Right ventricle myocardium inferior (tissue), 1 donor: Measurements from ENCODE around the gene SIX4. TPM values are rescaled to one million over a fixed set of nuclear protein-coding genes. Genes with fewer than 3 reads are reported as not detected.
"Not testable (repeated sequence)": the region's sequence is repeated elsewhere in the genome, so short reads cannot be mapped to it uniquely, and the experiment has no call there.

ENCODE experiments used
- ATAC-seq: fragments of 200-7000 bp; cut with Tn5 transposase; one replicate; pipeline ENCODE4 v1.9.1; 2020; ENCODE audit warnings: mild to moderate bottlenecking, moderate library complexity
- DNase-seq: peaks from one replicate; pipeline ENCODE4 v3.0.0; 2021; ENCODE audit errors: missing footprints
- intact Hi-C: fragments of 100-400 bp; cut with DNase I; formaldehyde crosslinking; loops from one replicate; pipeline ENCODE4 v1.11.0; 2022
- long read RNA-seq: library from polyadenylated mRNA; unstranded; transcript quantifications from one replicate; pipeline ENCODE4 v2.0.0, GENCODE V29; 2021
- total RNA-seq: library from RNA; stranded (reverse); fragmentation: NEBNext Ultra II Directional; extraction: Animal tissue kit (Norgen Biotek cat#: 25700); gene quantifications from one replicate; pipeline ENCODE4 v1.2.1, GENCODE V29; 2021
- donor health status: DM: no; HTN: yes; CAD: no; lungs with severe emphysema.

SIX4 gene
- total RNA-seq = 1.4 TPM
- long read RNA-seq = 0 reads

DNA sequence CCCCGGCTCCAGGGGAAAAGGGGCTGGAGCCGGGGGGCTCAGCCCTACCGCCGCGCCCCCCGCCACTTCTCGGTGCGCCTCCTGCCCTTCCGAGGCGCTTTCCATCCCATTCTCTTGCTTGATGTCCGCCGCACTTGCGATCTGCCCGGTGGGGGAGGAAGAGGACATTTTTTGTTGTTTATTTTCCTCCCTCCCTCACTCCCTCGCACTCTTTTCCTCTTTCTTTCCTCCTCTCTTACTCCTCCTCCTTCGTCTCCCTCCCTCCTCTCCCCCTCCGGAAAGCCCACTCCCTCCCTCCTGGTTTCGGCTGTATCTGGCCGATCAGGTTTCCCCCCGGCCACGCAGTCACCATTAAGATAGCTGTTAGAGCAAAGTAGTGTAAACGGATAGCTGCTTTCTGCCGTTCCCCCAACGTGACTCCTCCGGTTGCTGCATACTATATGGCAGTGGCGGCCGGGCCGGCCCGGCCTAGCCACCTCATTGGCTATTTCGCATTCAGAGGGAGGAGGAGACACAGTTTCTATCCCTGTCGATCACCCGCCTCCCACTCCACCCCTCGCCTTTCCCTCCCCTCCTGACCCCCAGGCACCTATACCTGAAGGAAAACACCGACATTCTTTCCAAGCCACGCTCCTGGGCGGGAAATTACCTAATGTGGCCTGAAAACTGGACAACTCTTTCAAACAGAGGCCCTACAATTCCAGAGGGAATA lies at the start of gene SIX4:
TSS of gene SIX4 (minus strand) at position 445 of the 712 bp plus-strand sequence. CDS start at position 168, 277 bp downstream.
- peak; percentile 90 for ATAC-seq
- peak; percentile 75 for DNase-seq
- intact Hi-C loops = loop anchor here (5.0 kb wide), 1 partner anchor 258 kb away; the partner anchor contains the start of genes SLC38A6 and TRMT5

DNA sequence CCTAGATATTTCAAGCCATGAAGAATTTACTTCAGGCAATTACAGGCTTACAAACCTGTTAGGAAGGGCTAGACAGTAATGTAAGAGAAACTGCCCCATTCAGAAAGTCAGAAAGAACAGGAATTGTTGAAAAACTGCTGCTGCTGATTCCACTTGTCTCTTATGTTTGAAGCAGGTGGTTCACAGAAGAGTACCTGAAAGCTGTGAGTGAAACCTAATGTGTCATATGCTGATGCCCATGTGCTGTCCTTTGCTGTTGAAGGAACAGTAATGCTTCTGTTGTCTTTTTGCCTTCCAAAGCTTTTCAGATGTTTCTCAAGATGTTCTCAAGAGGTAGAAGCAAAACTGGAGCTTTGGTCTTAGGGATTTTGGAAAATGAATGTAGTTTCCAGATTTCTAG lies 49.4 kb upstream of the SIX4 start:
- intact Hi-C loops = no loop called here
- ATAC-seq = no peak
- DNase-seq = no peak

DNA sequence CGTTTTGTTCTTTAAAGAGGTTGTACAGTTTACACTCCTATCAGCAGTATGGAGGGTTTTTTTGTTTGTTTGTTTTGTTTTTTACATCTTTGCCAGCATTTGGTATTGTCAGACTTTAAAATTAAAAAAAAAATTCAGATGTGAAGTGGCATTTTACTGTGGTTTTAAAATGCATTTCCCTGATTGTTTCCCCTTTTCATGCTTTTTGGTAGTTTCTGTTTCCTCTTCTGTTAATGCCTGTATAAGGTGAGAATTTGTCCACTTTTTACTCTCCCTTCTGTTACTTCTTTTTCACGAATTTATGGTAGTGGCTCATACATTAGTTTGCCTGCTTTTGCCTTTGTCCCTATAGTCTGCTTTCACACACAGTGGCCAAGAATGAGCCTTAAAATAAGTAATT lies 47.0 kb upstream of the SIX4 start:
- no peak for DNase-seq
- intact Hi-C loops = no loop called here

DNA sequence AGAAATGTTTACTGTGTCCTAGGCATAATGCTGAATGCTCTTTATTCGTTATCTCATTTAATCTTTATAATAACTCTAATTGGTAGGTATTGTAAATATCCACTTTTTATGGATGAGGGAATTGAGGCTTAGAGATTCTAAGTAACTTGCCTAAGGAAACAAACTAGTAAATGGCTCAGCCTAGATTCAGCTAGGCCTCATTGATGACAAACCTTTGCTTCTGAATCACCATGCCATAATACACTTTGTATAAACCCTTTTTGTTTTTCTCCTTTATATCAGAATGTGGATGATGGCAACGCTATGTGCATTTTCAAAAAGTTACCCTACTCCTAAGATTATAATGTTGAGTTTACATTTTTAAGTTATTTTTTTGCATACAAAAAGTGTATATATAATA lies 44.5 kb upstream of the SIX4 start:
- DNase-seq (no peak), ATAC-seq (no peak)
- intact Hi-C loops = no loop called here

More for the DNA sequence above, 47.0 kb upstream of the SIX4 start:
- no peak for ATAC-seq

DNA sequence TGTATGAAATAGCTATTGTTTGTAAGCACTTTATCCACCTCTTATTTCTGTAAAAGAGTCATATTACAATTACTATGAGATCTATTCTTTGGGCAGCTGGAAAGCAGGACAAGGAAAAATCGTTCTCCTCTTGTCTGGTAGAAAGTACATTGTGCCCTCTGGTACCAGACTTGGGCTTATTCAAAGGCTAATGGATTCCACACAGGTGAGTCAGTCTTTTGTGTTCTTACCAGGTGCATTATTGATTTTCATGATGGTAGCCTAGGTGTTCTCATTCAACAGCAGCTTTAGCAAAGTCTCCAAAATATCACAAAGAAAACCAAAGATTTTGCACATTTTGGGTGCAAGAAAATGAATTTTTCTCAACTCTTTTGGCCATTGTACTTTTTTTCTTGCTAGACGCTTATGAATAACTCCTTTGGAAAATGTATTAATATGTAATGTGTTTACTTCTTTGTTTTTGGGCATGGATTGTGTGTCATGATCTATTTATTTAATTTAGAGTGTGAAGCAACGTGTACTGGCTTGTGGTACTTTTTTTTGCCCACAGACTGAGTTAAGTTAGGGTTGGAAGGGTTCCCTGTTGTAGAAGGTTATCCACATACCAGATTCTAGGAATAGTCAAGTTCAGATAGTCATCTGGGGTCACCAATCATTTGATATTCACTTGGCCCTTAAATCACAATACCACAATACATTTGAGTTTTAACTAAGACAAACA lies 36.7 kb upstream of the SIX4 start:
- no peak for DNase-seq
- ATAC-seq = no peak
- intact Hi-C loops = no loop called here

DNA sequence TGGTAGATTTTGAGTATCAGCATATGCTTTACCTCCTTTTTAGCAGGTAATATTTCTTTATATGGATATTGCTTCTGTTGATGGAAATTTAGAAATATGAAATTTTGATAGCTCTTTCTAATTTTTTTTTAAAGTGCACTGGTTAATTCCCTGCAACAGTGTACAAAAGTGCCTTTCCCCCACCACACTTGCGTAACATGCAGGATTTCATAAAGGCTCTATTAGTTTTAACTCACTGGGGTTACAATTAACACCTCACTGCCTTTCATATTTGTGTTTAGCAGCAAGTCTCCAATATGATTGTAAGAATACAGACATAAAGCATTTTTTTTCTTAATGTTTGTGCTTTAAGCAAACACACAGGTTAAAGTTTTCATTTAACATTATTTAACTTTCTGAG lies 36.1 kb upstream of the SIX4 start:
- no peak for ATAC-seq
- intact Hi-C loops = no loop called here

DNA sequence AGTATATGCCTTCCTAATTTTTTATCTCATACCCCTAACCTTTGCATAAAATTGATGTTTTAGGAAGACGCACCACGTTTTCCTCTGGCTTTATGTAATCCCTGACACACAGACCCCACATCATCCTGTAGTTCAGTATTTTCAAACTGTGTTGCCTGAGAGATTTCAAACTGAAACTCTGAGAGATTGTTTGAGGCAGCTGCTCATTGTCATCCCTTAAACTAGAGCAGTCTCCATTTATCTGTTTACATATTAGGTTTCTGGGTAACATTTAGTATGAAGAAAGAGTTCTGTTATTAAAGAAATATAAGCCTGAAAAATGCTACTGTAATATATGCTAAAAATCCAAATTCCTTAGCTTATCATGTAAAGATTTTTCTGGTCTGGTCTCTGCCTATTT lies 34.7 kb upstream of the SIX4 start:
- intact Hi-C loops = loop anchor here (10.0 kb wide), 1 partner anchor 96 kb away; no protein-coding TSS in a partner anchor
- ATAC-seq = no peak

More for the DNA sequence above, 36.1 kb upstream of the SIX4 start:
- DNase-seq = no peak

DNA sequence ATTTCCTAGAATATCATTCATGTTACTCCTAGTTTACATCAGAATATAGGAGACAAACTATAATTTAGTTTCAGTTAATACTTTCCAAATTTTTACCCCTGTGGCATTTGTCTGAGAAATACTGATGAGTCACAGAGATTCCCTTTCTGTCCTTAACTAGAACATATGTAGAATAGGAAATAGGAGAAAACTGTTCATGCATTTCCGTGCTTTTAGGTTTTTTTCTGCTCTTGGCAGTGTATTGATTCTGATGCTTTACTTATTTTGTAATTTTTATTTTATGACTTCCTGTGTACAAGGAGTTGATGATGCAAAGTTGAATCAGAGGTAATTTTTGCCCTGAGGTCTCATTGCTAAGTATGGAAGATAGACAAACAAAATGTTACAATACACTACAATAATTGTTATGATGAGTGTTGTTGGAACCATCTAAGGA lies 33.4 kb upstream of the SIX4 start:
- intact Hi-C loops = loop anchor here (10.0 kb wide), 1 partner anchor 97 kb away; no protein-coding TSS in a partner anchor
- DNase-seq (no peak), ATAC-seq (no peak)

More for the DNA sequence above, 34.7 kb upstream of the SIX4 start:
- DNase-seq = no peak

DNA sequence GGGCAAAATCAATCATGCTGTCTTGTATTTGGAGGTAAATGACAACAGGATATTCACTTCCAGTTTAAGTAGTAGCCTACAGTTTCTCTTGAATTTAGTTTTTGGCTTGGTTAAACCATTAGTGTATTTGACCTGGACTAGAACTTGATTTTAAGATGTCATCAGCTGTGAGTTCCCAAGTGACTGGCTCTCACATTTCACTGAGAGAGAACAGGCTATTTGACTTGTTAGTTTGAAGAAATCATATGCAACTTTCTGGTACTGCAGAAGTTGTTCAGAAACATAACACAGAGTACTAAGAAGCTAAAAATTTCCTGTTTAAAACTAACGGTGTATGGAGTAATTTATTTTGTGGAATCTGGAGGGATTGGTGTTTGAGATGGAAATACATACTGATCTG lies 32.7 kb upstream of the SIX4 start:
- ATAC-seq (no peak), DNase-seq (no peak)
- intact Hi-C loops = loop anchor here (10.0 kb wide), 1 partner anchor 98 kb away; no protein-coding TSS in a partner anchor

DNA sequence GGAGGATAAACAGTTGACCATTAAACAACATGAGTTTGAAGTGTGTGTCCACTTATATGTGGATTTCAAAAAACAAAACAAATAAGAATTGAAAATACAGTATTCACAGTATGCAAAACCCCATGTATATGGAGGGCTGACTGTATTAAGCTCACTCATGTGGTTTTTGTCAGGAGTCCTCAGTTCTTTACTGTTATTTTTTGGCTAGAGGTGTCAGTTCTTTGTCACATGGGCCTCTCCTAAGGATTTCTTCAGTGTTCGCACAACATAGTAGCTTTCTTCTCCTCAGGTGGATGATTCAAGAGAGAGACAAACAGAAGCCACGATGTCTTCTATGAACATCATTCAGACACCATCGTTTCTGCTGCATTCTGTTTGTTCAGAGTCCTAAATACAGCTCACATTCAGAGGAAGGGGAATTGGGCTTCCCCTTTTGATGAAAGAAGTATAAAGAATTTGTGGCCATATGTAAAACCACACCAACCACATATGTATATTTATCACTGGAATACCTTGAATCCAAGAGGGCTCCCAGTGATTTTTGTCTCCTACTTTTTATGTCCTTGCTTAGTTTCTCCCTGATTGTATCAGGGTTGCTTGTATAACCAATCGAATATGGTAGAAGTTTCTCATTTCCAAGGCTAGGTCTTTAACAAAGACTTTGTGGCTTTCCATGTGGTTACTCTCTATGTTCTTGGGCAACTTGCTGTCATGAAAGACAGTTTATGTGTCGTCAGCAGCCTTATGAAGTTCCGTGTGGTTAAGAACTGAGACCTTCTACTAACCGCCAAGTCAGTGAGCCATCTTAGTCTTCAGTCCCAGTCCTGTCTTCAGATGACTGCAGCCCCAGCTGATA lies 29.3 kb upstream of the SIX4 start:
- intact Hi-C loops = loop anchor here (10.0 kb wide), 1 partner anchor 101 kb away; no protein-coding TSS in a partner anchor
- DNase-seq = no peak
- ATAC-seq = no peak

DNA sequence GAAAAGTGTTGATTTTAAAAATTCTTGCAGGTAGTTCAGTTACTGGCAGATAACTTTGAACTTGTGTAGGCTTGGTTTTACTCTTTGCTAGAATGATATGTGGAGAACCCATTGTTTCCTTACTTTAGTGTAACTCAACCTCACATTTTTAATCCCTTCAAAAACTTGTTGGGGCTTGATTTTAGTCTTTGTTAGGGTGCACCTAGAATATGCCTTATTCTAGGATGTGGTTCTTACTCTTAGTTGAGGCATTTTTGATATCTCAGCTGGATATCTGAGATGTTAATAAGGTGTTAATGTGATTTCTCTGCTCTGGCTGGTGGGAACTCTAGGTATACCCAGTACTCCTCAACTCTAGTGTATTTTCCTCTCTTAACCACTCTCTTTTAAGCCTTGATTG lies 20.4 kb upstream of the SIX4 start:
- no peak for ATAC-seq
- intact Hi-C loops = no loop called here
- no peak for DNase-seq

DNA sequence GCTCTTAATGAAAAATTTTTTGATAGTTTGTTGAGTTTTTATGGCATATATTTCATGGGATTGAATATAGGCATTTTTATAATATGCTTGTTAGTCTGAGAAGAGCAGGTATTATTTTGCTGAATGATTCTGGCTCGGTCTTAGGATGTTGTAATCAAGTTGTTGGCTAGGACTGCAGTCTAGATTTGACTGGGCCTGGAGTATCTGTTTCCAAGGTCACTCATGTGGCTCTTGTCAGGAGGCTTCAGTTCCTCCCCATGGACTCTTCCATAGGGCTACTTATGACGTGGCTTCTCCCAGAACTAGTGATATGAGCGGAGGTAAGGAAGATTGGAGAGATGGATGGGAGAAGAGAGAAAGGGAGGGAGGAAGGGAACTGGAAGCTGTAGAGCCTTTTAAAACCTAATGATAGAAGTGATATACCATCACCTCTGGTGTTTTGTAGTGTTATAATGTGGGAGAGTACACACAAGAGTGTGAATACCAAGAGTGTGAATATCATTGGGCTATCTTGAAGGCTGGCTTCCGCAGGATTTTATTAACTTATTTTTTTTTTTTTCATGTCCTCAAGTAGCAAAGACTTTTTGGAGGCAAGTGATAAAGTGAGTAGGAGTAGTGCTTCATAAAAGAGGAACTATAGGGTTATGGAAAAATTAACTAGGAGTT lies 14.8 kb upstream of the SIX4 start:
- DNase-seq (no peak), ATAC-seq (peak; percentile 61)
- intact Hi-C loops = no loop called here

DNA sequence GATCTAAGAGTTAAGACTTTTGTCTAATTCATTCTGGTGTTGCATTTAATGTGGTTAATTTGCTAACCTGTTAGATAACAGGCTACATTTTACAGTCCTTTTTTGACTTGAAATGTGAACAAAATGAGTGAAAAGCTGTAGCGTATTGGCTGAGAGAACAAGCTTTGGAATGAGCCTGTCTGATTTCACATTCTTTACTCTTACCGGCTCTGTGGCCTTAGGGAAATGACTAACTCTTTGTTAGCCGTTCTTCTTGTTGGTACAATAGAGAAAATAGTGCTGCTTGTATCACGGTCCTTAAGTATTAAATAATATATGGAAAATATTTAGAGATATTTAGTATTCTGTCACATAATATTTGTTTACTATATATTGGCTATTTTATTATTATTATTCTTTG lies 12.3 kb upstream of the SIX4 start:
- ATAC-seq (no peak), DNase-seq (no peak)
- intact Hi-C loops = no loop called here

DNA sequence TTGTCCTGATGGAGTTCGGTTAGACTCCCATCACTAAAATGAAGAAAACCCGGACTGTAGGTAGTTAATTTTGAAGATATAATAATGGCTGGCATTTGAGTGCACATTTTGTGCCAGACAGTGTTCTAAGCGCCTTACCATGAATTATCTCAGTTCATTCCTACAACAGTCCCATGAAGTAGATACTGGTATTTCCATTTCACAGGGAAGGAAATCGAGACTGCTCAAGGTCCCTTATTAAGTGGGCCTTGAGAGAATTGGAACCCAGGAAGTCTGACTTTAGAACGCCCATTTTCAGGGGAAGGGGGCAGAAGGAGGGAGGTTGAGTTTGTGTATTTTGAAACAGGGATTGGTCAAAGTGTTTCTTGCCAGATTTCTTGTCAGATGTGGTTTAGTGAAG lies 11.3 kb upstream of the SIX4 start:
- no peak for DNase-seq
- intact Hi-C loops = loop anchor here (2.0 kb wide), 1 partner anchor 245 kb away; the partner anchor contains the start of genes SLC38A6 and TRMT5
- no peak for ATAC-seq

DNA sequence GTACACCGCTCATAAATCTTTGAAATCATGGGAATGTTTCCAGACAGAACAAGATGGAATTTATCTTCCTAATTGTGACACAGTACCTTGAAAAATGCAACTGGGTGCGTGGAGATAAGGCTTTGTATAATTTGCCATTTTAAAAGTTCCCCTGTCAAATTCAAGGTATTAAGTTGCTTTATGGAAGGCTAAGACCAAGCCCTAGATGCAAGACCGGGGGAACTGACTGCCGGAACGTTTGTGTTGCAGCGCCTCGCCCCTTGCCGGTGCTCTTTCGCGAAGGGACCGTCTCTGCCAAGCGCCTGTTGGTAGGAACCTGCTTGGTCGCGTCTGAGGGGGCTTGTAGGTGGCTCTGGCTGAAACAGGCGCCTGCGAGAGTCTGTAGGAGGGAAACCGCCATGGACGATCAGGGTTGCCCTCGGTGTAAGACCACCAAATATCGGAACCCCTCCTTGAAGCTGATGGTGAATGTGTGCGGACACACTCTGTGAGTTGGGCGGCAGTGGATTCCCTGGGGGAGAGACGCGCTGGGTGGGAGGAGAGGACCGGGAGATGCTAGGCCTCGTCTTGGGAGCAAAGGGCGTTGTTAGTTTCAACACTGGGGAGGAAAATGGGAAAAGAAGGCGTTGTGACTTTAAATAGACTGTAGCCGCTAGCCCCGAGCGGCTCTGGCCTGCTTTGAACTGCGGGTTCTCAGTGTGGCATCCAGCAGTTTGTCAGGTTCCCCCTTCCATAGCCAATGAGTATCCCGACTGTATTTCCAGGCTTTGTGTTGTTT lies 10.5 kb upstream of the SIX4 start, which contains the start of gene MNAT1:
TSS of gene MNAT1 (plus strand) at position 297 of the 778 bp plus-strand sequence. CDS start at position 399, 102 bp downstream.
- intact Hi-C loops = loop anchor here (2.0 kb wide), 1 partner anchor 246 kb away; the partner anchor contains the start of genes SLC38A6 and TRMT5
- peak; percentile 81 for DNase-seq

DNA sequence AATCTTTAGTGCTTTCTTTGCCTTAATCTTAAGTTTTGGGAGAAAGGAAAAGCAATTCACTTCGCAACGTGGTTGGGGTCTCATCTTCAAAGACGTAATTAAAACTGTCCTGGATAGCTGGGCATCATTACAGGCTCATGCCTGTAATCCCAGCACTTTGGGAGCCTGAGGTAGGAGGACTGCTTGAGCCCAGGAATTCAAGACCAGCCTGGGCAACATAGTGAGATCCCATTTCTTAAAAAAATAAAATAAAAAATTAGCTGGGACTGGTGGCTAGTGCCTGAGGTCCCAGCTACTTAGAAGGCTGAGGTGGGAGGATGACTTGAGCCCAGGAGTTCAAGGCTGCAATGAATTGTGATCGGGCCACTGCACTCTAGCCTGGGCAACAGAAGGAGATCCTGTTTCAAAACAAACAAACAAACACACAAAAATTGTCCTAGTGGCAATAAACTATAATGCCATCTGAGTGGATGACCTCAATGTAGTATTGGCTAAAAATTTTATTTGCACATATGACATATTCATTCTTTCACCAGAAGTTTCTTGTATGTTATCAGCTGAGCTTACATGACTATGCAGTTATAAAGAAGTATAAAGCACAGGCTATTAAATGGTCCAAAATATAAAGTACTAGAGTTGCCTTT lies 8.8 kb upstream of the SIX4 start:
- DNase-seq (no peak), ATAC-seq (no peak)
- intact Hi-C loops = no loop called here

More for the DNA sequence above, 10.5 kb upstream of the SIX4 start, which contains the start of gene MNAT1:
- ATAC-seq = peak; percentile 92

DNA sequence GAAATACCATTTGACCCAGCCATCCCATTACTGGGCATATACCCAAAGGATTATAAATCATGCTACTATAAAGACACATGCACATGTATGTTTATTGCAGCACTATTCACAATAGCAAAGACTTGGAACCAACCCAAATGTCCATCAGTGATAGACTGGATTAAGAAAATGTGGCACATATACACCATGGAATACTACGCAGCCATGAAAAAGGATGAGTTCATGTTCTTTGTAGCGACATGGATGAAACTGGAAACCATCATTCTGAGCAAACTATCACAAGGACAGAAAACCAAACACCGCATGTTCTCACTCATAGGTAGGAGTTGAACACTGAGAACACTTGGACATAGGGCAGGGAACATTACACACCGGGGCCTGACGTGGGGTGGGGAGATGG lies 7.1 kb upstream of the SIX4 start:
- not testable (repeated sequence) for DNase-seq

More for the DNA sequence above, 7.1 kb upstream of the SIX4 start:
- ATAC-seq, intact Hi-C loops: not testable (repeated sequence)
